ENCODE measurements around the gene DRP2. TPM values are rescaled to one million over a fixed set of nuclear protein-coding genes. Genes with fewer than 3 reads are reported as not detected.
"Not testable (repeated sequence)": the region's sequence is repeated elsewhere in the genome, so short reads cannot be mapped to it uniquely, and the experiment has no call there.

Gene DRP2, protein sequence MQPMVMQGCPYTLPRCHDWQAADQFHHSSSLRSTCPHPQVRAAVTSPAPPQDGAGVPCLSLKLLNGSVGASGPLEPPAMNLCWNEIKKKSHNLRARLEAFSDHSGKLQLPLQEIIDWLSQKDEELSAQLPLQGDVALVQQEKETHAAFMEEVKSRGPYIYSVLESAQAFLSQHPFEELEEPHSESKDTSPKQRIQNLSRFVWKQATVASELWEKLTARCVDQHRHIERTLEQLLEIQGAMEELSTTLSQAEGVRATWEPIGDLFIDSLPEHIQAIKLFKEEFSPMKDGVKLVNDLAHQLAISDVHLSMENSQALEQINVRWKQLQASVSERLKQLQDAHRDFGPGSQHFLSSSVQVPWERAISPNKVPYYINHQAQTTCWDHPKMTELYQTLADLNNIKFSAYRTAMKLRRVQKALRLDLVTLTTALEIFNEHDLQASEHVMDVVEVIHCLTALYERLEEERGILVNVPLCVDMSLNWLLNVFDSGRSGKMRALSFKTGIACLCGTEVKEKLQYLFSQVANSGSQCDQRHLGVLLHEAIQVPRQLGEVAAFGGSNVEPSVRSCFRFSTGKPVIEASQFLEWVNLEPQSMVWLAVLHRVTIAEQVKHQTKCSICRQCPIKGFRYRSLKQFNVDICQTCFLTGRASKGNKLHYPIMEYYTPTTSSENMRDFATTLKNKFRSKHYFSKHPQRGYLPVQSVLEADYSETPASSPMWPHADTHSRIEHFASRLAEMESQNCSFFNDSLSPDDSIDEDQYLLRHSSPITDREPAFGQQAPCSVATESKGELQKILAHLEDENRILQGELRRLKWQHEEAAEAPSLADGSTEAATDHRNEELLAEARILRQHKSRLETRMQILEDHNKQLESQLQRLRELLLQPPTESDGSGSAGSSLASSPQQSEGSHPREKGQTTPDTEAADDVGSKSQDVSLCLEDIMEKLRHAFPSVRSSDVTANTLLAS
- under 1 TPM; 0.08 to 0.39 (median 0.18) TPM for total RNA-seq

- intact Hi-C loops (cut with DNase I; ENCODE audit: low total_unique reads): no loop called here
- no peak within 1 kb of the TSS for H3K4me3 ChIP-seq (ENCODE audit: low read depth, poor library complexity, severe bottlenecking)
- DNase-seq (ENCODE audit: low spot score in 2 of 2): no peak
- TF ChIP-seq CTCF (IDR thresholded peaks at IDR 0.05): no peak
- TF ChIP-seq POLR2A (IDR thresholded peaks at IDR 0.05): no peak
- WGBS, 2 donors: 67 to 74% methylated on average over 4 to 7 of the region's 7 CpGs
Measured at GRCh38 chrX:101219116-101219863, at the start of gene DRP2. DRP2 (plus strand) TSS chrX:101219786; CDS start chrX:101231648, 11,862 bp downstream.

- intact Hi-C loops (cut with DNase I; ENCODE audit: low total_unique reads): no loop called here
- DNase-seq (ENCODE audit: low spot score in 2 of 2): no peak
- no peak overlapping the region for H3K4me3 ChIP-seq (ENCODE audit: low read depth, poor library complexity, severe bottlenecking)
- WGBS, 2 donors: 61 to 64% methylated on average over 4 of the region's 4 CpGs
- TF ChIP-seq CTCF (IDR thresholded peaks at IDR 0.05) (no peak), POLR2A (IDR thresholded peaks at IDR 0.05) (no peak)
Measured at GRCh38 chrX:101171883-101172400, 47.6 kb upstream of the DRP2 start.

DNA sequence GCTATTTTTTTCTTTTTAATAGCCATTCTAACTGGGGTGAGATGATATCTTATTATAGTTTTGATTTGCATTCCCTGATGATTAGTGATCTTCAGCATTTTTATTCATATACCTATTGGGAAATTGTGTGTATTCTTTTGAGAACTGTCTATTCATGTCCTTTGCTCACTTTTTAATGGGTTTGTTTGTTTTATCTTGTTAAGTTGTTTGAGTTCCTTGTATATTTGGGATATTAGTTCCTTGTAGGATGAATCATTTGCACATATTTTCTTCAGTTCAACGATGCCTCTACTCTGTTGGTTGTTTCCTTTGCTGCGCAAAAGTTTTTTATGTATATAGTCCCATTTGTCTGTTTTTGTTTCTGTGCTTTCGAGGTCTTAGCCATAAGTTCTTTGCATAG lies 43.1 kb upstream of the DRP2 start:
- WGBS, 2 donors: 73 to 87% methylated on average over 3 of the region's 3 CpGs

GRCh38 chrX:101184876-101185275 lies 34.7 kb upstream of the DRP2 start:
- H3K4me3 ChIP-seq (ENCODE audit: low read depth, poor library complexity, severe bottlenecking); DNase-seq (ENCODE audit: low spot score in 2 of 2); intact Hi-C loops (cut with DNase I; ENCODE audit: low total_unique reads): not testable (repeated sequence)
- WGBS, 2 donors: 5 to 27% methylated on average over 2 of the region's 2 CpGs

More for the DNA sequence above, 43.1 kb upstream of the DRP2 start:
- intact Hi-C loops (cut with DNase I; ENCODE audit: low total_unique reads): no loop called here
- no peak overlapping the region for H3K4me3 ChIP-seq (ENCODE audit: low read depth, poor library complexity, severe bottlenecking)
- no peak for TF ChIP-seq CTCF (IDR thresholded peaks at IDR 0.05)
- TF ChIP-seq POLR2A (IDR thresholded peaks at IDR 0.05): no peak
- no peak for DNase-seq (ENCODE audit: low spot score in 2 of 2)

GRCh38 chrX:101187961-101188360 lies 31.6 kb upstream of the DRP2 start:
- WGBS, 2 donors: 41 to 54% methylated on average over 5 of the region's 5 CpGs
- H3K4me3 ChIP-seq (ENCODE audit: low read depth, poor library complexity, severe bottlenecking); DNase-seq (ENCODE audit: low spot score in 2 of 2); intact Hi-C loops (cut with DNase I; ENCODE audit: low total_unique reads): not testable (repeated sequence)

DNA sequence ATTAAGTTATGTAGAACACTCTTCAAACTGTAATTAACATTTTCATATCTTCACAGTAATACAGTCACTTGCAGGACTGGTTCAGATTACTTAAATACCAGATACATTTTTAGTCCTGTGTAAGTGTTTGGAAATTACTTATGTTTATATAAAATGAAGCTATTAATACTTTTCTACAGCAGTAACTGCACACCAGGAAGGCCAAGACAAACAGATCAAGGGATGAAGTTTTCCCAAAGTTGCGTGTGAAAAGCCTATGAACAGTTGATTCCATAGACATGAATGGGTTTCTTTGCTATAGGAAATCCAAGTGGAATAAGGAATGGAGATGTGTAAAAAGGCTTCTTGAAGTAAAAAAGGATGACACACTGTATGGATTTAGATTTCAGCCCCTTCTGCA lies 28.9 kb upstream of the DRP2 start:
- no peak overlapping the region for H3K4me3 ChIP-seq (ENCODE audit: low read depth, poor library complexity, severe bottlenecking)
- no peak for TF ChIP-seq CTCF (IDR thresholded peaks at IDR 0.05)
- TF ChIP-seq POLR2A (IDR thresholded peaks at IDR 0.05): no peak
- 82 to 88% methylated on average over 1 of the region's 1 CpG for WGBS, 2 donors
- no peak for DNase-seq (ENCODE audit: low spot score in 2 of 2)
- intact Hi-C loops (cut with DNase I; ENCODE audit: low total_unique reads): no loop called here
